GM12878 (cell line): ENCODE results near the gene MEGF11. TPM values are rescaled to one million over a fixed set of nuclear protein-coding genes. Genes with fewer than 3 reads are reported as not detected.

Experiments used
- ATAC-seq: fragments of 200-7000 bp; cut with Tn5 transposase; 3 replicates; pipeline ENCODE4 v1.9.1; 2020; ENCODE audit warnings: mild to moderate bottlenecking, moderate library complexity
- BruUV-seq: library from RNA; stranded (reverse); fragments of 400-500 nt; replicated peaks from 2 replicates; lab custom pipeline; 2021; lab: Mats Ljungman, UMichigan
- CTCF ChIA-PET: fragments of 300-600 bp; sonication (Branson Sonifier 250); formaldehyde crosslinking; extraction: SDS; loops from one replicate; lab custom pipeline; 2021; ENCODE audit warnings: inconsistent platforms; lab: Yijun Ruan, JAX
- POLR2A ChIA-PET: fragments of 350-600 bp; formaldehyde crosslinking; extraction: SDS; loops from one replicate; lab custom pipeline; 2021; ENCODE audit warnings: inconsistent platforms; lab: Charles Lee
- RAD21 ChIA-PET: fragments of 300-600 bp; sonication (Branson Sonifier 250); formaldehyde crosslinking; loops from one replicate; lab custom pipeline; 2023; ENCODE audit warnings: antibody characterized with exemption; ENCODE audit not compliant: unreplicated experiment; lab: Charles Lee
- SMC1A ChIA-PET: fragments of 300-600 bp; sonication (Branson Sonifier 250); formaldehyde crosslinking; loops from one replicate; lab custom pipeline; 2023; ENCODE audit not compliant: unreplicated experiment, uncharacterized antibody; lab: Charles Lee
- DNase-seq: peaks from one replicate; pipeline ENCODE4 v3.0.0-alpha.2; 2011; ENCODE audit warnings: low read depth, low spot score
- FAIRE-seq: peaks from 3 replicates; lab custom pipeline; 2011; peaks lifted over from hg19 to GRCh38; lab: Jason Lieb, UNC
- H2AFZ ChIP-seq: 2 replicates; pipeline ENCODE4 v1.6.0; 2011; ENCODE audit warnings: low read depth, low read length, control low read depth; ENCODE audit not compliant: control insufficient read depth
- H3K27ac ChIP-seq: 2 replicates; pipeline ENCODE4 v1.5.1; 2011; ENCODE audit warnings: control low read depth; ENCODE audit not compliant: control insufficient read depth, insufficient read depth
- H3K27me3 ChIP-seq, 2 experiments: replicated peaks in 1 of 2; 2 replicates each; pipeline versions ENCODE4 v1.6.0 to v1.6.1; 2011; ENCODE audit warnings: low read length in 1 of 2; ENCODE audit not compliant: control insufficient read depth in 2 of 2, insufficient read depth in 2 of 2
- H3K36me3 ChIP-seq, 2 experiments: 2 replicates each; pipeline ENCODE4 v1.5.1; 2011; ENCODE audit warnings: low read length in 1 of 2; ENCODE audit not compliant: control insufficient read depth in 2 of 2, insufficient read depth in 2 of 2
- H3K4me1 ChIP-seq: 2 replicates; pipeline ENCODE4 v1.6.1; 2011; ENCODE audit warnings: mild to moderate bottlenecking, low read length, moderate library complexity, mixed read lengths; ENCODE audit not compliant: control insufficient read depth, insufficient read depth
- H3K4me2 ChIP-seq: 2 replicates; pipeline ENCODE4 v1.6.0; 2011; ENCODE audit warnings: control low read depth; ENCODE audit not compliant: control insufficient read depth, insufficient read depth
- H3K4me3 ChIP-seq: fragments of 200-600 bp; sonication (generic); 2 replicates; pipeline ENCODE4 v1.5.1; 2016
- H3K79me2 ChIP-seq: 2 replicates; pipeline ENCODE4 v1.6.0; 2011; ENCODE audit warnings: low read length; ENCODE audit not compliant: control insufficient read depth, insufficient read depth
- H3K9ac ChIP-seq: 2 replicates; pipeline ENCODE4 v1.8.0; 2011; ENCODE audit warnings: low read length, control low read depth, mixed read lengths; ENCODE audit not compliant: control insufficient read depth, insufficient read depth
- H3K9me3 ChIP-seq: replicated peaks from 3 replicates; pipeline ENCODE4 v1.5.1; 2011; ENCODE audit warnings: mild to moderate bottlenecking, low read length; ENCODE audit not compliant: control insufficient read depth, insufficient read depth
- H4K20me1 ChIP-seq: 2 replicates; pipeline ENCODE4 v1.6.0; 2011; ENCODE audit not compliant: control insufficient read depth, insufficient read depth
- ATF2 ChIP-seq: IDR thresholded peaks from 2 replicates; pipeline ENCODE4 v1.6.1; 2012; ENCODE audit warnings: low read length, inconsistent platforms
- BCL11A ChIP-seq: IDR thresholded peaks from 2 replicates; pipeline ENCODE4 v1.6.1; 2011; ENCODE audit warnings: low read depth, low read length
- CBFB ChIP-seq: IDR thresholded peaks from 2 replicates; pipeline ENCODE4 v1.6.1; 2016; ENCODE audit warnings: antibody characterized with exemption, low read depth
- CREB1 ChIP-seq: IDR thresholded peaks from 2 replicates; pipeline ENCODE4 v1.6.1; 2012; ENCODE audit warnings: low read depth, mild to moderate bottlenecking, inconsistent platforms
- LARP7 ChIP-seq: fragments of 450-650 bp; IDR thresholded peaks from 2 replicates; pipeline ENCODE4 v1.6.1; 2017; ENCODE audit warnings: mild to moderate bottlenecking
- NR2F1 ChIP-seq: fragments of 450-650 bp; conservative IDR thresholded peaks from 2 replicates; pipeline ENCODE4 v1.6.1; 2017; ENCODE audit warnings: mild to moderate bottlenecking
- POLR2A ChIP-seq: IDR thresholded peaks from 2 replicates; pipeline ENCODE4 v1.6.1; 2011; ENCODE audit warnings: low read depth, mild to moderate bottlenecking, low read length
- POLR2AphosphoS2 ChIP-seq: IDR thresholded peaks from 2 replicates; pipeline ENCODE4 v1.6.1; 2011; ENCODE audit warnings: low read depth, mild to moderate bottlenecking, low read length, improper control_type of control experiment, moderate library complexity
- RAD21 ChIP-seq: IDR thresholded peaks from 2 replicates; pipeline ENCODE4 v1.6.1; 2011; ENCODE audit warnings: mild to moderate bottlenecking, low read depth, low read length, moderate library complexity; ENCODE audit not compliant: insufficient read depth
- RCOR1 ChIP-seq: conservative IDR thresholded peaks from 2 replicates; pipeline ENCODE4 v1.6.1; 2012; ENCODE audit warnings: low read depth, low read length, improper control_type of control experiment
- TCF7 ChIP-seq: IDR thresholded peaks from 2 replicates; pipeline ENCODE4 v1.6.1; 2014; ENCODE audit warnings: antibody characterized with exemption, borderline replicate concordance
- YY1 ChIP-seq: IDR thresholded peaks from 2 replicates; pipeline ENCODE4 v1.6.1; 2011; ENCODE audit warnings: low read depth, mild to moderate bottlenecking, low read length
- ZBED1 ChIP-seq: IDR thresholded peaks from 2 replicates; pipeline ENCODE4 v1.6.1; 2016; ENCODE audit warnings: borderline replicate concordance
- ZBTB4 ChIP-seq: fragments of 450-650 bp; formaldehyde crosslinking; IDR thresholded peaks from 2 replicates; pipeline ENCODE4 v1.4.0; 2022; ENCODE audit warnings: mild to moderate bottlenecking, moderate library complexity
- ZNF24 ChIP-seq: fragments of 450-650 bp; IDR thresholded peaks from 2 replicates; pipeline ENCODE4 v1.6.1; 2017; ENCODE audit warnings: antibody characterized with exemption, mild to moderate bottlenecking
- WGBS: methylation state at CpG from one replicate; pipeline ENCODE4 v1.1.6; 2016; ENCODE audit warnings: low lambda C conversion rate; ENCODE audit not compliant: insufficient replicate concordance, insufficient coverage; ENCODE audit errors: missing lambda C conversion rate; 5-methylcytosine and 5-hydroxymethylcytosine counted together
- in situ Hi-C: fragments of 300-500 bp; cut with MboI; formaldehyde crosslinking; loops from 9 replicates; pipeline ENCODE4 v1.14.3; 2018; ENCODE audit warnings: mixed read lengths
- intact Hi-C: fragments of 100-400 bp; cut with micrococcal nuclease; formaldehyde crosslinking; loops from one replicate; pipeline ENCODE4 v1.14.2; 2022; ENCODE audit not compliant: unreplicated experiment
- polyA plus RNA-seq, 11 experiments: library from polyadenylated mRNA; depleted of rRNA in 4 of 11; unstranded in 6 of 11; stranded (reverse) in 5 of 11; fragments of >200 nt; fragmentation: Nextera tagmentation in 4 of 11; fragmentation: Illumina TruSeq in 1 of 11; extraction: Ambion mirVana in 4 of 11; extraction: Trizol in 1 of 11; gene quantifications; 1 replicate in 1 of 11; 2 replicates in 10 of 11; pipeline versions ENCODE4 v1.2.1 to v1.2.3, GENCODE V29; 2011 to 2016; ENCODE audit warnings: inconsistent platforms in 2 of 11, missing spikeins in 2 of 11, low read depth in 1 of 11
- total RNA-seq, 4 experiments: library from RNA; depleted of rRNA in 3 of 4; stranded (reverse); fragments of >200 nt in 3 of 4; fragmentation: Illumina TruSeq in 1 of 4; extraction: Trizol in 1 of 4; gene quantifications; 2 replicates each; pipeline versions ENCODE4 v1.2.1 to v1.2.3, GENCODE V29; 2013 to 2021

The MEGF11 gene
- total and polyA plus RNA-seq, 10 of the 15 experiments (the other 5 are each of a cell fraction or from before 2014, with no cell fraction given), result 0.03 to 1.7 (median 0.49) TPM

GRCh38 chr15:65896236-65896635, 357.3 kb downstream of the MEGF11 start:
- intact Hi-C loops, result no loop called here
- CTCF ChIA-PET, result interaction anchor here (0.7 to 1.5 kb wide), 3 partner anchors 18 to 21 kb away, joined by 3 read pairs; no protein-coding TSS in a partner anchor
- no TSS peak for BruUV-seq

GRCh38 chr15:65893060-65893459, 360.5 kb downstream of the MEGF11 start:
- ChIA-PET RAD21 (no interaction called here), SMC1A (interaction anchor here (0.6 to 2.6 kb wide), 4 partner anchors 9 to 289 kb away, joined by 3 to 9 read pairs (median 3); no protein-coding TSS in a partner anchor), POLR2A (interaction anchor here (0.5 kb wide), 1 partner anchor 239 kb away, joined by 3 read pairs; no protein-coding TSS in a partner anchor), CTCF (interaction anchor here (1.0 to 1.6 kb wide), 2 partner anchors 12 to 15 kb away, joined by 3 to 6 read pairs; no protein-coding TSS in a partner anchor)
- DNase-seq (no peak), ATAC-seq (no peak), FAIRE-seq (no peak)
- Histone ChIP-seq H3K27ac (no peak overlapping the region), H3K9me3 (no peaks in the 10 kb centered on the region), H3K27me3 (no peaks in the 10 kb centered on the region), H3K36me3 (peaks cover 0 to 19% of the 10 kb centered on the region in 2 experiments; a peak in 3 of 4 replicates), H3K79me2 (no peaks in the 10 kb centered on the region; the same call in none of the 2 replicates), H4K20me1 (no peaks in the 10 kb centered on the region), H3K4me3 (no peak overlapping the region), H3K4me2 (no peak overlapping the region), H3K9ac (no peak overlapping the region), H3K4me1 (peaks cover 7% of the 10 kb centered on the region; the same call in 1 of the 2 replicates), H2AFZ (no peak overlapping the region)
- in situ Hi-C loops (no loop called here), intact Hi-C loops (no loop called here)
- WGBS, result 97% methylated on average over 5 of the region's 5 CpGs
- no TSS peak for BruUV-seq
- TF ChIP-seq TCF7, result no peak
- no peak for TF ChIP-seq YY1
- no peak for TF ChIP-seq NR2F1
- no peak for TF ChIP-seq ZBTB4 (CRISPR knock-in tag)
- TF ChIP-seq BCL11A, result no peak
- TF ChIP-seq CREB1, result no peak
- no peak for TF ChIP-seq RCOR1
- no peak for TF ChIP-seq ATF2
- TF ChIP-seq ZBED1, result no peak
- TF ChIP-seq ZNF24, result no peak
- no peak for TF ChIP-seq RAD21
- TF ChIP-seq CBFB, result no peak
- no peak for TF ChIP-seq POLR2A
- TF ChIP-seq LARP7, result no peak

More at GRCh38 chr15:65896236-65896635, 357.3 kb downstream of the MEGF11 start:
- POLR2A ChIA-PET, result interaction anchor here (0.6 kb wide), 1 partner anchor 11 kb away, joined by 3 read pairs; no protein-coding TSS in a partner anchor
- H3K27ac ChIP-seq, result no peak overlapping the region
- no peak for DNase-seq
- in situ Hi-C loops, result no loop called here
- H3K4me1 ChIP-seq, result no peaks in the 10 kb centered on the region
- no peak overlapping the region for H3K4me3 ChIP-seq
- no peaks in the 10 kb centered on the region for H3K79me2 ChIP-seq
- RAD21 ChIA-PET, result interaction anchor here (1.0 kb wide), 1 partner anchor 21 kb away, joined by 3 read pairs; no protein-coding TSS in a partner anchor
- 96% methylated on average over 2 of the region's 2 CpGs for WGBS
- no peaks in the 10 kb centered on the region for H3K9me3 ChIP-seq
- no peaks in the 10 kb centered on the region for H3K27me3 ChIP-seq
- H3K9ac ChIP-seq, result no peak overlapping the region
- peaks cover 0 to 16% of the 10 kb centered on the region in 2 experiments; a peak in 3 of 4 replicates for H3K36me3 ChIP-seq
- H2AFZ ChIP-seq, result no peak overlapping the region
- no peak for ATAC-seq
- H3K4me2 ChIP-seq, result no peak overlapping the region
- H4K20me1 ChIP-seq, result no peaks in the 10 kb centered on the region
- TF ChIP-seq POLR2AphosphoS2, result no peak
- SMC1A ChIA-PET, result interaction anchor here (0.8 kb wide), 1 partner anchor 21 kb away, joined by 3 read pairs; no protein-coding TSS in a partner anchor
- FAIRE-seq, result no peak
